Kidney (tissue), 14 donors: Measurements from ENCODE around the gene CHAD. TPM values are rescaled to one million over a fixed set of nuclear protein-coding genes. Genes with fewer than 3 reads are reported as not detected.

Source experiments
- DNase-seq, 5 donors: peaks; one replicate each; pipeline ENCODE4 v3.0.0-alpha.2; 2013 to 2020
- FAIRE-seq: peaks from 2 replicates; lab custom pipeline; 2012; peaks lifted over from hg19 to GRCh38; lab: Jason Lieb, UNC
- H3K27ac ChIP-seq, 2 donors: one replicate each; pipeline ENCODE4 v1.7.0; 2013; ENCODE audit warnings: low read depth in 2 of 2, low read length in 2 of 2, inconsistent platforms in 1 of 2
- H3K27me3 ChIP-seq: one replicate; pipeline ENCODE4 v1.7.1; 2013; ENCODE audit warnings: low read length, inconsistent platforms; ENCODE audit not compliant: control insufficient read depth, insufficient read depth
- H3K36me3 ChIP-seq, 3 donors: one replicate each; pipeline versions ENCODE4 v1.7.0 to v1.7.1; 2013; ENCODE audit warnings: low read length in 3 of 3, control low read depth in 1 of 3, inconsistent platforms in 1 of 3; ENCODE audit not compliant: insufficient read depth in 3 of 3, control insufficient read depth in 2 of 3
- H3K4me1 ChIP-seq, 3 donors: one replicate each; pipeline versions ENCODE4 v1.7.0 to v1.7.1; 2013; ENCODE audit warnings: low read length in 3 of 3, inconsistent platforms in 1 of 3, low read depth in 1 of 3; ENCODE audit not compliant: control insufficient read depth in 2 of 3, insufficient read depth in 2 of 3
- H3K4me3 ChIP-seq, 3 donors: one replicate each; pipeline versions ENCODE4 v1.7.0 to v1.8.1; 2013; ENCODE audit warnings: low read length in 3 of 3, control low read depth in 1 of 3, inconsistent platforms in 1 of 3
- H3K9ac ChIP-seq, 3 donors: one replicate each; pipeline versions ENCODE4 v1.7.0 to v1.7.1; 2013; ENCODE audit warnings: low read length in 3 of 3, control low read depth in 1 of 3, inconsistent platforms in 1 of 3
- H3K9me3 ChIP-seq, 3 donors: one replicate each; pipeline versions ENCODE4 v1.7.0 to v1.7.1; 2013; ENCODE audit warnings: low read length in 3 of 3, control low read depth in 1 of 3, inconsistent platforms in 1 of 3; ENCODE audit not compliant: control insufficient read depth in 2 of 3, insufficient read depth in 1 of 3
- CTCF ChIP-seq: IDR thresholded peaks from 3 replicates; pipeline ENCODE4 v1.5.1; 2012; ENCODE audit warnings: mild to moderate bottlenecking, moderate library complexity, borderline replicate concordance; ENCODE audit not compliant: insufficient read depth; ENCODE audit errors: extremely low read depth
- intact Hi-C: fragments of 100-400 bp; cut with DNase I; formaldehyde crosslinking; loops from one replicate; pipeline ENCODE4 v1.11.1; 2022
- polyA plus RNA-seq: library from polyadenylated mRNA; stranded (reverse); fragments of 350-450 nt; fragmentation: Illumina TruSeq; extraction: RNeasy Lipid Tissue Mini Kit (QIAGEN cat#74804); gene quantifications from one replicate; pipeline ENCODE4 v1.2.3, GENCODE V29; 2014; ENCODE audit warnings: low read depth, low replicate concordance; ENCODE audit not compliant: insufficient read depth
- total RNA-seq: library from RNA; stranded (reverse); fragmentation: NEBNext Ultra II Directional; extraction: Animal tissue kit (Norgen Biotek cat#: 25700); gene quantifications from one replicate; pipeline ENCODE4 v1.2.1, GENCODE V29; 2021
- donor health status: control.
- donor health status: control.
- donor health status: control.
- donor health status: control.
- donor health status: control.
- donor health status: DM: yes; HTN: yes; CAD: no.
- donor health status: Normal renal cell carcinoma (clear cell type).

Gene CHAD
- total and polyA plus RNA-seq, 2 donors from 2014 or later: 0.22 to 0.43 TPM

- DNase-seq (no peak), FAIRE-seq (no peak)
These were observed 1.4 kb downstream of the CHAD start for GRCh38 chr17:50467114-50467854.

GRCh38 chr17:50466371-50467113, 2.1 kb downstream of the CHAD start:
- peaks cover 0 to 23% (median 2%) of the 10 kb centered on the region in 3 donors for H3K36me3 ChIP-seq
- FAIRE-seq (no peak), DNase-seq (no peak)
- intact Hi-C loops: no loop called here
- no peaks in the 10 kb centered on the region for H3K27me3 ChIP-seq
- no peak overlapping the region for H3K9ac ChIP-seq
- H3K4me1 ChIP-seq: peaks cover 0 to 7% (median 0%) of the 10 kb centered on the region in 3 donors
- H3K4me3 ChIP-seq: no peak overlapping the region
- H3K9me3 ChIP-seq: no peaks in the 10 kb centered on the region
- TF ChIP-seq CTCF: no peak
- peak overlapping the region in 1 of 2 donors; percentile 43 for H3K27ac ChIP-seq

More at GRCh38 chr17:50467114-50467854, 1.4 kb downstream of the CHAD start:
- H3K27me3 ChIP-seq: no peaks in the 10 kb centered on the region
- H3K36me3 ChIP-seq: peaks cover 0 to 21% (median 2%) of the 10 kb centered on the region in 3 donors
- peak overlapping the region in 1 of 2 donors; percentile 43 for H3K27ac ChIP-seq
- no peak for TF ChIP-seq CTCF
- intact Hi-C loops: no loop called here
- no peaks in the 10 kb centered on the region for H3K9me3 ChIP-seq
- peaks cover 0 to 8% (median 6%) of the 10 kb centered on the region in 3 donors for H3K4me1 ChIP-seq
- no peak overlapping the region for H3K4me3 ChIP-seq
- no peak overlapping the region for H3K9ac ChIP-seq

GRCh38 chr17:50465635-50466034, 3.0 kb downstream of the CHAD start:
- H3K27ac ChIP-seq: no peak overlapping the region

More at GRCh38 chr17:50465635-50466034, 3.0 kb downstream of the CHAD start:
- no peaks in the 10 kb centered on the region for H3K27me3 ChIP-seq
- peaks cover 0 to 7% (median 4%) of the 10 kb centered on the region in 3 donors for H3K4me1 ChIP-seq
- H3K9ac ChIP-seq: no peak overlapping the region
- no peak for FAIRE-seq
- no peaks in the 10 kb centered on the region for H3K9me3 ChIP-seq
- TF ChIP-seq CTCF: no peak
- no peak for DNase-seq
- intact Hi-C loops: no loop called here
- peaks cover 0 to 23% (median 3%) of the 10 kb centered on the region in 3 donors for H3K36me3 ChIP-seq
- H3K4me3 ChIP-seq: no peak overlapping the region
